ENCODE data around the gene FAM3B.

FAM3B gene

GRCh38 chr21:41369920-41370839 lies 53.6 kb downstream of the FAM3B start:
- DNase-seq, result no peak

- no peak for DNase-seq
These were observed 54.5 kb downstream of the FAM3B start for GRCh38 chr21:41370840-41371684.

- no peak for DNase-seq
These were observed 55.1 kb downstream of the FAM3B start for GRCh38 chr21:41371685-41372030.

DNA sequence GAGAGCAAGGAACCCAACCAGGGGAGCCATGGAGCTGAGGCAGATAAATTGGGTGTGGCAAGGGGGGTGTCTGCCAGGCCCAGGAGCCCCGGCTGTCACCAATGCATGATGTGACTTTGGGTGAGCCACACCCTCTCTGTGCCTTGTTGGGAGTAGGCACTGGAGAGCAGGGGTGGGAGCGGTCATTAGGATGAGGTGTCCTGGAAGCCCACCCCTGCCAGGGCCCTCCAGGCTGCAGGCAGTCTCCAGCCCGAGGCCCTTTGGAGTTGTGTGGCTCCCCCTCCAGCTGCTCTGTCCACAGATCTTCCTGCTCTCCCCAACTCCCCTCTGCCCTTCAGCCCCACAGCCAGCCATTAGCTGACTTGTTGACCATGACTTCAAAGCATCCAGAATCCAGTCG lies 56.7 kb downstream of the FAM3B start:
- DNase-seq, result no peak

DNA sequence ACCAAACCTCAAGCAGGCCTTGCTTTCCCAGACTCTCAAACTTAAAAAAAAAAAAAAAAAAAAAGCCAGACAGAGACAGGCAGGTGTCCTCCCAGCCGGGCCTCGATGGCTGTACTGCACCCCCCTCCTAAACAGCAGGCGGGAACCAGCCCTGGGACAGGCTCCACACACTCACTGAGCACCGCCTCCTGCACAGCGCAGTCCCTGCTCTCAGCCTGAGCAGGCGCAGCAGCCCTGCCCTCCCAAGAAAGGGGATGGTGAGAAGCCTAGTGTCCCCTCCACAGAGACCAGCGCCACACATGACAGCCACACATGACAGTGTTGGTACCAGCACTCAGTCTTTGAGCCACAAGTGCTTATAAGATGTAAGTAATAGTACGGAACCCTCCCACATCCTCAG lies 57.2 kb downstream of the FAM3B start:
- no peak for DNase-seq

DNA sequence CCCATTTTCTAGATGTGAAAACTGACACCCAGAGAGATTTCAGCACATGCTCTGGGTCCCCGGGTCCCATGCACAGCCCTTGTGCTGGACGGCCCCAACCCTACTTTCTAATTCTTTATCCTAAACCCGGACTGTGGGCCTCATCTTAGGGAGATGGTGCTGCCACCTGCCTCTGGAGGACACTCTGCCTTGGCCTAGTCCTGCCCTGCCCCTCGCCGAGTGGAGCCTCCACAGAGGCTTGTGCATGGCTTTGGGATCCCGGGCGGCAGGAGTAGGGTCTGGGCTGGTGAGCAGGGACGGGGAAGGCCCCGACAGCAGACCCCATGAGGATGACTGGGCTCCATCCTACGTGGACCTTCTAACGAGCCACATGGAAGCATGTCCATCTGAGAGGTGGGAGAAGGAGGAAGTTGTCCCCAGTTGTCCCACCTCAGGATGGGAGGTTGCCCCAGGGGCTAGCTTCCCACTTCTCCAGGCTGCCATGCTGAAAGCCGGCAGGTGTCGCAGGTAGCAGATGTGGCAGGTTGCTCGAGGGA lies 57.6 kb downstream of the FAM3B start:
- no peak for DNase-seq

- peak; percentile 20 for DNase-seq
These were observed 58.4 kb downstream of the FAM3B start for GRCh38 chr21:41374867-41375533.

DNA sequence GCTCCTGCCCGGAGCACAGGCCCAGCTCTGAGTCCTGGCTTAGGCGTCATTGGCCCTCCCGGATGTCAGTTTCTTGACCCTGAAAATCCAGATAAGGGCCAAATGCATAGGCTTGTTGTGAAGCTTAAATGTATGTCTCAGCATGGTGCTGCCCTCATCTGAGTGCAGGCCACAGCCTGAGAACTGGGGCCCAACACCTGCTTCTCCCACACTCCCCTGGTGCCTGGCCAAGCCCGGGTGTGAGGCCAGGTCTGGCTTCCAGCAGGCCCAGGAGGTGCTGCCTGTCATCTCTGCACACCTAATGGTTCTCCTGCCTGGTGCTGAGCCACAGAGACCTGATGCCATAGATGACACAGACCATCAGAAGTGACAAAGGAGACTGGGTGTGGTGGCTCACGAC lies 59.3 kb downstream of the FAM3B start:
- DNase-seq, result peak; percentile 69

- no peak for DNase-seq
These were observed 61.1 kb downstream of the FAM3B start for GRCh38 chr21:41377715-41378114.

- DNase-seq, result peak; percentile 27
These were observed 62.2 kb downstream of the FAM3B start for GRCh38 chr21:41378849-41379248.

DNA sequence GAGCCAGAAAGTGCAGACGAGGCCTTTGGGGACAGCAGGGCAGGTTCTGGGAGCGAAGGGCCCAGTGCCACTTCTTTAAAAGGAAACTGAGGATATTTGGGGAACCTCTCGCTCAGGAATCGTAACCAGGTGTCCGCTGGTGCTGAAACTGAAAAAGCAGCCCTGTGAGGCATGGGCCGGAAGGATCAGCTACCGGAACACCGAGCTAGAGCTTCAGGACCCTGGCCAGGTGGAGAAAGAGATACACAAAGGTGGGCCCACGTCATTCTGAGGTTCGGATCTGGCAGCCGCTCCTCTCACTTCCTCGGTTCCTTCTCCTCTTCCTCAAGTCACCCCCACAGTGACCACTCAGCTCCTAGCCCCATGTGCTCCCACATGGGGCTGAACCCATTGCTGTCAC lies 63.3 kb downstream of the FAM3B start:
- peak; percentile 42 for DNase-seq

GRCh38 chr21:41381731-41382130 lies 65.1 kb downstream of the FAM3B start:
- no peak for DNase-seq

DNA sequence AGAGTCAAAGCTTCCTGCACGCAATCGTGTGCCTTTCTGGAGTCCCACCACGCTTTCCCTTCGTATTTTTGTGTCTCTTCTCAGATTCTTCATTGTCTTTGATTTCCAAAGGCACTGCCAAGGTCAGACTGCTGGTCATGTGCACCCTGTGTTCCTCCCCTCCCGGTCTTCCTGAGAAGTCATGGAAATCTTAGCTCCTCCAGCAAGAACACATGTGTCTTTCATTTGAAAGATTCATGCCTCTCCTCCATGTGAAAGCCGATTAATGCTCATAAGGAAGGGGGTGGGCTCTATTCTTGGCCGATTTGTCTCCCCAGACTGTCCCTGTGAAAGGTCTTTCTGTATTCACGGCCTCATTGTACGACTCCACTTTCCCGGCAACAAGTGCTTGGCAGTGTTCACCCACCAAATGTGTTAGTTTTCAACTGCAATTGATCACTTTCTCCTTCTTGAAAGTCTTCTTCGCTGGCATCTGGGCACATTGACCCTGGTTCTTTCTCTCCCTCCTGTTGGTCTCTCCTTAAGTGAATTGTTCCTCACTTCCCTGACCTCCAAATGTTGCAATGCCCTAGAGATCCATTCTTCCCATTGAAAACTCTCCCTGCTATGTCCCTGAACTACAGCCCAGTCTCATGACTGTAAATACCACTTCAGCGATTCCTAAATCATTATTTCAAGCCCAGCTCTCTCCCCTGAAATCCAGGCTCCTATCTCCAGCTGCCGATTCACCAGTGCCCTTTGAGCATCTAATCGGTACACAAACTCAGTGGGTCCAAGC lies 70.6 kb downstream of the FAM3B start:
- DNase-seq, result no peak

GRCh38 chr21:41387824-41388223 lies 71.2 kb downstream of the FAM3B start:
- DNase-seq, result no peak

DNA sequence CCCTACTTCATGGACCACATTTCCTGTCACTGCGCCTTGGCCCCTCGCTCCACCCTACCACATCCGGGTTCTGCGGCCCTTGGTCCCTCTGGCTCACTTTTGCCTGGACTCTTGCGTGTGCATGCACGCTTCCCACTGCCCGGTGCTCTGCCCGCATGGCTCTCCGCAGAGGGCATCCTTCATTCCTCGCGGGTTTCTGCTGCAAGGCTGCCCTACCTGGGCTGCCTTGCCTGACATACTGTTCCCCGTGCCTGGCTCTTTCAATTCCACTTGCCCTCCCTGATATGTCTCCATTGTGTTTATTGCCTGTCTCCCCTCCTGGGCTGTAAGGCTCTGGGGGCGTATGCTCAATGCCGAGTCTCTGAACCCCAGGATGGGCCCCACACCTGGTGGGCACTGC lies 71.7 kb downstream of the FAM3B start:
- no peak for DNase-seq

- DNase-seq, result no peak
These were observed 73.5 kb downstream of the FAM3B start for GRCh38 chr21:41390043-41390639.

DNA sequence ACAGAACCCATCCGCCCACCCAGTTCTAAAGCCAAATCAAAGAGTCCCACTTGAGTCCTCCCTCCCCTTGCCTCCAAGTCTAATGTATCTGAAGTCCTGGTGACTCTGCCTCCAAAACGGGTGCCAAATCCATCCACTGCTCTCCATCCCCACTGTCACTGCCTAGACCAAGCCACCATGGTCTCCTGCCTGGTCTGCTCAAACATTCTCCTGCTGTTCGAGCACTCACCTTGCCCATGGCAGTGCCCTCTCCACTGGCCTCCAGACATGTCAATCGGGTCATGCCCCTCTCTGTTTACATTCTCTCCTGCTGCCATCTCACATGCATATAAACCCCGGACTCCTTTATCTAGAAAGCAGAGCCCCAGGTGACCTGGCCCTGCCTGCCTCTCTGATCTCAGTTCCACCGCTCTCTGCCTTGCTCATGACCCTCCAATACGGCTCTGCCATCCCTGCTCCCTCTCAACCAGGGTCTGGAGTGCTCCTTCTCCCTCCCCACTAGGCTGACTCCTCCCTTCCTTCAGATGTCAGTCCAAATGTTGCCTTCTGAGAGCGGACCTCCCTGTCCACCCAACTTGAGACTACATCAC lies 77.4 kb downstream of the FAM3B start:
- no peak for DNase-seq

DNA sequence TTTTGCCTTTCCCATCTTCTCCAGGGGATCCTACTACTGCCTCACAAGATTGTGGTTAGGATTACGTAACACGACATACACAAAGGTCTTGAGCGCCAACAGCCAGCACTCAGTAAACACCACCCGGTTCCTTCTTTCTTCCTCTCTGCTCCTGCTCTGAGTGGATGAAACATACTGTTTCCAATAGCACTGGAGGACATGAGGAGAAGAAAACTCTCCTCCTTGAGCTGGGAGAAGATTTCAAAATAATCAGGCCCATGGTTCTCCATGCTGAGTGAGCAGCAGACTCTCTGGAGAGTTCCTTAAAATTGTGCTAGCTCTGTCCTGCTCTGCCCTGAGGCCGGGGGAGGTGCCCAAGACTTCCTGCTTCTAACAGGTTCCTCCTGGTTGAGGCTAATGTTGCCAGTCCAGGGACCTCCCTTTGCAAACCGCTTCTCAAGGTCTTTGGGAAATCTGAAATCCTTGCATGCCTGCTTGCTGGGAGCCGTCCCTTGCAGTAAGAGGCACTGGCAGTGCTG lies 80.0 kb downstream of the FAM3B start:
- DNase-seq, result no peak

GRCh38 chr21:41397471-41397891 lies 80.9 kb downstream of the FAM3B start:
- DNase-seq, result no peak

DNA sequence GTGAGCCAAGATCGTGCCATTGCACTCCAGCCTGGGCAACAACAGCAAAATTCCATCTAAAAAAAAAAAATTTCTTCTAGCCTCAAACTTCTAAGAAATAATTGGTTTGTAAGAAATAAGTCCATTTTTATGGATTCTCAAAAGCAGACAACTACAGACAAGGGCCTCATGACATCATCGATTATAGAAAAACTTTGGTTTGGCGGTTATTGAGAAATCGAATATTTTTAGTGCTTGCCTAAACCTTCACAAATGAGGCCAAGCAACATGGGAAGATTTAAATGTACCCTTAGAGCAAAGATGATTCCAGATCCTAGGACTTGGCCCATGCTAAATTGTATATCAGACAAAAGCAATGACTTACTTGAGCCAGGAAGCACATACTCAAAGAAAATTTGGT lies 81.7 kb downstream of the FAM3B start:
- DNase-seq, result no peak

DNA sequence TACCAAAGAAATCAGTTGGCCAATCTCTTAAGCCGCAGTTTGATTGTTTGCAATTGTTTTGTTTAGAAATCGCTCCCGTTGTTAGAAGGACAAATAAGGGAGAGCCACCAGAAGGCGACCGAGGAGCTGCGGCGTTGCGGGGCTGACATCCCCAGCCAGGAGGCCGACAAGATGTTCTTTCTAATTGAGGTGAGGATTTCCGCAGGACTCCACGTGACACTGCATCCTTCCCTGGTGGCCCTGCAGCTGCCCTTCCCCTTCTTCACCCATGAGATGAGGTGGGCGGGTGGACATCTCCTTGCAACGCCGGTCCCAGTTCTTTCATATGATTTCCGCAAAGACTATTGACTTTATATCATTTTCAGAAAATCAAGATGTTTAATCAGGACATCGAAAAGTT lies 82.2 kb downstream of the FAM3B start:
- no peak for DNase-seq
